GM19035 (cell line): ENCODE results near the gene ATP7A.
"Not testable (repeated sequence)": the region's sequence is repeated elsewhere in the genome, so short reads cannot be mapped to it uniquely, and the experiment has no call there.

Experiments used
- ATAC-seq: cut with Tn5 transposase; IDR thresholded peaks from one replicate; pipeline ENCODE4 v1.9.1; 2021; ENCODE audit not compliant: unreplicated experiment

Gene ATP7A

DNA sequence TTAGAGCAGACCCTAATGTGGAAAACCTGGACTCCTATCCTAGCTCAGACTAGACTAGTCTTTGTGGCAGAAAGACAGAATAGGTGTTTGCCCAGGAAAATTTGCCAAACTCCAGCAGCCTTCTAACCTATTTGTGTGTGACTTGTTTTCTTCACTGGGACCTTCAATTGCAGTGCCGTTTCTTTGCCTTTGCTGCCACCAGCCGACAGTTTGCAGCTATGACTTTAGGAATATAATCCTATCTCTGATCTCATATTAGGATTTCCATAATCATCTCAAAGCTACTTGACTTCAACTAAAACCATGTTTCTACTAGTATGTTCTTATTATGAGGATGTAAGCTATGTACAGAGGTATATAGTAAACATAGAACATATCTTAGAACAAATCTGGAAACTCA lies 119.2 kb downstream of the ATP7A start:
- no peak for ATAC-seq

DNA sequence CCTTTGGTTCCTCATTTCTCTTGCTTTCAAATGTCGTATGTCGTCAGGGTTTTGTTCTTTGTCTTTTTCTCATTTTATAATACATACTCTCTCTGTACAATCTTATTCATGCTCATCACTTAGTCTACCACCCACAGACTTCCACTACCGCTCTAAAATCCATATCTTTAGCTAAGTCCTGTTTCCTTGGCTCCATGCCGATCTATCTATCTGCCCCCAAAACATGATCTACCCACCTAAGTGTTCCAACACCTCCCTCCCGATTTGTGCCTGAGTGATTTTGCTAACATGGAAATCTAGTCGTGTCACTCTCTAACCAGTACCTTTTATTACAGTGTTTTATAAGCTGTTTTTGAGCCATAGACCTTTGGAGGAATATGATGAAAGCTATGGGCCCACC lies 124.6 kb downstream of the ATP7A start:
- ATAC-seq: no peak

DNA sequence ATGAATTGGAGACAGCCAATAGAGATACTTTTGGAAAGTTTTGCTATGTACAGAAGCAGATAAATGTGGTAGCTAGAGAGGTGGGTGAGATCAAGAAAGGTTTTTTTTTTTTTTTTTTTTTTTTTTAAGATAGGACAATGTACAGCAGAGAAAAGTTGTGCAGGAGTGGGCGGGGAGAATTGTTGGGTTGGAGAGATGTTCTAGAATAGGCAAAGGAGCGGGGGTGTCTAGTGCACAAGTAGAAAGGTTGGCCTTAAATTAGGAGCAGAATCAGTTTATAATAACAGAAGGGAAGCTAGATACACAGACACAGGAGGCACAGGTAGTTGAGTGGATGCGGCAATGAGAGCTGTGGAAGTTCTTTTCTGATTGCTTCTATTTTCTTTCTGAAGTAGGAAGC lies 127.4 kb downstream of the ATP7A start:
- no peak for ATAC-seq

DNA sequence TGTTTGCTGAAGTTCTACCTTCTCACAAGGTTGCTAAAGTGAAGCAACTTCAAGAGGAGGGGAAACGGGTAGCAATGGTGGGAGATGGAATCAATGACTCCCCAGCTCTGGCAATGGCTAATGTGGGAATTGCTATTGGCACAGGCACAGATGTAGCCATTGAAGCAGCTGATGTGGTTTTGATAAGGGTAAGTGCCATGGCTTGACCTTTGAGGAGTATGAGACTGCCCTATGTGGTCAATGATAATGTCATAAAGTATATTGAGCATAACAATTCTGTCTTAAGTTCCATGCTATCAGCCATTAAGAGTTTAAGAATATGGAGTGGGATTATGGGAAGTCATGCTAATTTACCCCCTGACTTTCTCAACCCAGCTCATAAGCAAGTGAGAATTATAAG lies 132.1 kb downstream of the ATP7A start:
- no peak for ATAC-seq

DNA sequence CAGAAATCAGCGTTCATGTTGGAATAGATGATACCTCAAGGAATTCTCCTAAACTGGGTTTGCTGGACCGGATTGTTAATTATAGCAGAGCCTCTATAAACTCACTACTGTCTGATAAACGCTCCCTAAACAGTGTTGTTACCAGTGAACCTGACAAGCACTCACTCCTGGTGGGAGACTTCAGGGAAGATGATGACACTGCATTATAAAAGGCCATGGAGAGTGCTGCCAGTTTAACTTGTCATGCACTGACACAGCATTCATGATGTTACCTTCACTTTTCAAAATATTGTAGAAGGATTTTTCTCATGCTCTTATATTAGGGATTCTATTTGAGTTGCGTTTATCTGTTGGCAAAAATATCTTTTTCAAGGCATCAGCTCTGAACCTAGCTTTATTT lies 135.9 kb downstream of the ATP7A start:
- ATAC-seq: no peak

DNA sequence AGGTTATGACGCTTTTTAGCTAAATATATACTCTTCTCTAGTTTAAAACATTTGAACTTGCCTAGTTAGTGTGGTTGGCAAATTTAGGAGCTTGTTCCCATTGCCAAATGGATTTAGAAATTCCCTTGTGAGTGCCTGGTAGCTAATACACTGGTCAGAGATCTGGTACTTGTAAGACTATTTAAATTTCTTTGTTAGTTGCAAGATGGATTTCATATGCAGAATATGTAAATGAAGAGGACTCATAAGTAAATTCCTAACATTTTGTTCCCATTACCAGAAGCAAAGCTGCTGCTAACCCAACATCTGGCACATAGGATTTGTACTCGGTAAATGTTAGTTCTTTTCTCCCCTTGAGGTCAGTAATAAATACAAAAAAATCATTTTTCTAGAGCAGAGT lies 137.6 kb downstream of the ATP7A start:
- no peak for ATAC-seq

DNA sequence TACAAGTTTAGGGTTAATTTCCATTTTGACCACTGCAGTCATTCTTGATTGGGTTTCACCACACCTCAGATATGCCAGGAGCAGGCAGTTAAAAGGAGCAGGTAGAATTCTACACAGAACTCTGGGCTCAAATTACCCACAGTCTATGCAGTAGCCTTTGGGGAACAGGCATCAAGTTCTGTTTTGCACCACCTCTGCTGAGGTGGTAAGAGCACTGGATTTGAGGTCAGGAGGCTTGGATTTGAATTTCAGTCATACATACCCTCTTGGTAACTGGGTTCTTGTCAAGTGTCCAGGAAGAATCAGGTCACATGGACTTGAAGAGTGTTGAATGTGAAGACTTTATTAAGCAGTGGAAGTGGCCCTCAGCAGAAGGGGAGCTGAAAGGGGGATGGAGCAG lies 153.2 kb downstream of the ATP7A start:
- no peak for ATAC-seq

DNA sequence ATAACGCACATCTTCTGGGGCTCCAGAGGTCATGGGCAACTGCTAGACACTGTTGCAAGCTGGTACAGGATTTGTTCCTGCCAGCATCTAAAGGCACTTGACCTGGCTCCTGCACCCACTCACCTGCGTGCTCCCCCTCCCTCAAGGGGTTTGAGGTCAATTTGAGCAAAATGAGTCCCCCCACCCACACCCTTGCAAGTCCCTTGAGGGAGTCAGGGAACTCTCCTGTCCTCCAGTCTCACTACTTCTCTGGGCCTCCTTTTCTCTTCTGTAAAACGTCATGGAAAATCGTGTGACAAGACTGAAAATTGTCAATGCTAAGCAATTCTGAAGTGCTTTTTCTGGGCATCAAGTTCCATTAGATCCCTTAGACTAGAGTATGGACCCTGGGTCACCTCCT lies 153.7 kb downstream of the ATP7A start:
- ATAC-seq: no peak

DNA sequence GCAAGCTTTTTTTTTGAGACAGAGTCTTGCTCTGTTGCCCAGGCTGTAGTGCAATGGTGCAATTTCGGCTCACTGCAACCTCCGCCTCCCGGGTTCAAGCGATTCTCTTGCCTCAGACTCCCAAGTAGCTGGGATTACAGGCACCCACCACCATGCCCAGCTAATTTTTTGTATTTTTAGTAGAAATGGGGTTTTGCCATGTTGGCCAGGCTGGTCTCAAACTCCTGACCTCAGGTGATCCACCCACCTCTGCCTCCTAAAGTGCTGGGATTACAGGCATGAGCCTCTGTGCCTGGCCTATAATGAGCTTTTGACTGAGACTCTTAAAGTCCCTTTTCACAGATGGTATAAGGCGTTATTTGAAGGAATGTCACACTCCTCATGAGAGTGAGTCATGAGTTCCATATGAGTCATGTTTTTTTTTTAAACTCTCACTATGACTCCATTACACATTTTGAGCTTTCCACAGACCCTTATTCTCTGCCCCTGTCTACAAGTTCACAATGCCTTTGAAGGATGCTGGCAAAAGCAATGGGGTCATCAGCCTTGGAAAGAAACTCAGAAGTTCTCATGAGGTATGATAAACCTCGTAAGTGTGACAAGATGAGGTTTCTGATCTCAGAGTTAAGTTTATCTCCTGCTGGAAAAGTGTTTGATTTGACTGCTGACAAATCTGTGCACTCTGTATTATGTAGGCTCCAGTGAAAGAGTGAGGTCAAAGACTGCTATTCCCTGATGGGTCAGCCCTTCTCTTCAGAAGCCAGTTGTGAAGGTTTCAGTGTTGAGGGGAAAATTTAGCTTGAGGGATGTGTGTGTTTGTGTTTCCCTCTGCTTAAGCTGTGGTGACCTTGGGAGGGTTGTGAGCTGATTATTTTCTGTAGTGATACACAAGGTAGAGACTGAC lies 154.5 kb downstream of the ATP7A start:
- peak; percentile 89 for ATAC-seq

DNA sequence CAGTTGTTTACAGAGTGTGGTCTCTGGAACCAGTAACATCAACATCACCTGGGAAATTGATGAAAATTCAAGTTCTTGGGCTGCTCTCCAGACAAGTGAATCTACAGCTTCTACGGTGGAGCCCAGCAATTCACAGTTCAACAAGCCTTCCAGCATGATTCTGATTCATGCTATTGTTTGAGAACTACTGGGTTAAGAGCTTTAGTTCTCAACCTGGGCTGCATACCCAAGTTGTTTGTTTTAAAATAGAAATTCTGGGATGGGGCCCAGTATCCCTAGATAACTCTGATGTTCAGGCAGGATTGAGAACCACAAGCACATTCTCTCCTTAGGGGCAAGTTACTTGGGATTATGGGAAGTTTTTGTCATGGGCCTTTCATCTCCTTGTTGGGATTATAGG lies 155.6 kb downstream of the ATP7A start:
- ATAC-seq: no peak

DNA sequence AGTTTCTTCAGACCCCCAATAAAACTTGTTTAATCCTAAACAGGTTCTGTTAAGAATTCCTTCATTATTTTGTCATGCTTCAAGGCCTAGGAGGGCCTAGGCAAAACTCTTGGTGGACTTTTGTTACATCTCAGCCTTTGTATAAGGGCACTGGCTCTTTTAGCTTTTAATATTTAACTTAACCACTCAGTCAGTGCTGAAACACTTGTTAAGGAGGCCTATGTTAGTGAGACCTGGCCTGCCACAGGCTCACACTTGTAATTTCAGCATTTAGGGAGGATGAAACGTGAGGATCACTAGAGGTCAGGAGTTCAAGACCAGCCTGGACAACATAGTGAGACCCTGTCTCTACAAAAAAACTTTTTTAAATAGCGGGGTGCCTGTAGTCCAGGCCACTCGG lies 160.8 kb downstream of the ATP7A start:
- ATAC-seq: no peak

DNA sequence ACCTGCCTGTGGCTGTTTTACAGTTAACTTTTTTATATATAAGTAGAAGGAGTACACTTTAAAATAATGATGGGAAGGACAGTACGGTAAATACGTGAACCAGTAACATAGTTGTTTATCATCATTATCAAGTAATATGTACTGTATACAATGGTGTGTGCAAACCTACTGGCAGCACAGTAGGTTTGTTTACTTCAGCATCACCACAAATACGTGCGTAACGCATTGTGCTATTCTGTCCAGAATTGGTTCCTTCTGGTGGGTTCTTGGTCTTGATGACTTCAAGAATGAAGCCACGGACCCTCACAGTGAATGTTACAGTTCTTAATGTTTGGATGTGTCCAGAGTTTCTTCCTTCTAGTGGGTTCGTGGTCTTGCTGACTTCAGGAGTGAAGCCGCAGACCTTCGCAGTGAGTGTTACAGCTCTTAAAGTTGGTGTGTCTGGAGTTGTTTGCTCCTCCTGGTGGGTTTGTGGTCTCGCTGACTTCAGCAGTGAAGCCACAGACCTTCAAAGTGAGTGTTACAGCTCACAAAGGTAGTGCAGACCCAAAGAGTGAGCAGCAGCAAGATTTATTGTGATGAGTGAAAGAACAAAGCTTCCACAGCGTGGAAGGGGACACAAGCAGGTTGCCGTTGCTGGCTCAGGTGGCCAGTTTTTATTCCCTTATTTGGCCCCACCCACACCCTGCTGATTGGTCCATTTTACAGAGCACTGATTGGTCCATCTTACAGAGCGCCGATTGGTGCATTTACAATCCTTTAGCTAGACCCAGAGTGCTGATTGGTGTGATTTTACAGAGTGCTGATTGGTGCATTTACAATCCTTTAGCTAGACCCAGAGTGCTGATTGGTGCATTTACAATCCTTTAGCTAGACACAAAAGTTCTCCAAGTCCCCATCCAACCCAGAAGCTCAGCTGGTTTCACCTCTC lies 162.9 kb downstream of the ATP7A start:
- not testable (repeated sequence) for ATAC-seq

DNA sequence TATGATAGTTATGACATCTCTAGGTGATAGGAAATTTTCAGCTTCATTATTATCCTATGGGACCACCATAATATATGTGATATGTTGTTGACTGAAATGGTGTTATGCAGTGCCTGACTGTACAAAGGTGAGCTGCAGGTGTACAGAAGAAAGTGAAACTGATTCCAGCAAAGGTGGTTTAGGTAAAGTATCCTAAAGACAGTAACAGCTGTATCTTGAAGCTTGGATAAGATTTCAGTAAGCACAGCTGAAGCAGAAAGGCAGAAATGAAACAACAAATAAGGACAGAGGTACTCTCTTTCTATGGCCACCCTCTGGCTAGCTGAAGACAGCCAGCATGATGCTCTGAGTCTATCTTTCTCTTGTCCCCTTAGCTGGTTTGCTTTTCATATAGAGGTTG lies 163.6 kb downstream of the ATP7A start:
- no peak for ATAC-seq

DNA sequence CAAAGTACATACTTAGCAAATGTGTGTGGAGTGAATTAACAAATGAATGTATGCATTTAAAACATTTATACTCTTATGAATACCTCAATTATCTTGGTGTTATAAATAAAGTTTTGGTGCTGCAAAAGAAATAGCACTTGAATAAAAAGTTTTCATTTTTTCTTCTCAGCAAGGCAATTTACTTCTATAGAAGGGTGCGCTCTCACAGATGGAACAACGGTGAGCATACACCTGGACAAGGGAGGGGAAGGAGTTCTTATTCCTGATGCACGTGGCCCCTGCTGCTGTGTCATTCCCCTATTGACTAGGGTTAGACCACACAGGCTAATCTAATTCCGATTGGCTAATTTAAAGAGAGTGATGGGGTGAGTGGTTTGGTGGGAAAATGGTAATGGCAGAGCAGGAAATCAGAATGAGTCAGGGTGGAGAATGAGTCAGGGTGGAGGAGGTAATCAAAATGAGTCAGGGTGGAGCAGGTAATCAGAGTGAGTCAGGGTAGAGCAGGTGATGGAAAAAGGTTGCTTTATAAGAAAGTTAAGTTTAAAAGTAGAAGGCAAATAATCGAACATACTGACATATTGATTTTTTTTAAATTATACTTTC lies 165.4 kb downstream of the ATP7A start:
- ATAC-seq: no peak

DNA sequence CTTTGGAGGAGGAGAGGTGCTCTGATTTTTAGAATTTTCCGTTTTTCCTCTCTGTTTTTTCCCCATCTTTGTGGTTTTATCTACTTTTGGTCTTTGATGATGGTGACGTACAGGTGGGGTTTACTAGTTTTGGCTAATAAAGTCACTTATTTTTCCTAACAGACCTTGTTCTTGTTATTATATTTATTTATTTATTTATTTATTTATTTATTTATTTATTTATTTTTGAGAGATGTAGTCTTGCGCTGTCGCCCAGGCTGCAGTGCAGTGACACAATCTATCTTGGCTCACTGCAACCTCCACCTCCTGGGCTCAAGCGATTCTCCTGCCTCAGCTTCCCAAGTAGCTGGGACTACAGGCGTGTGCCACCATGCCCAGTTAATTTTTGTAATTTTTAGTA lies 170.9 kb downstream of the ATP7A start:
- ATAC-seq: not testable (repeated sequence)

DNA sequence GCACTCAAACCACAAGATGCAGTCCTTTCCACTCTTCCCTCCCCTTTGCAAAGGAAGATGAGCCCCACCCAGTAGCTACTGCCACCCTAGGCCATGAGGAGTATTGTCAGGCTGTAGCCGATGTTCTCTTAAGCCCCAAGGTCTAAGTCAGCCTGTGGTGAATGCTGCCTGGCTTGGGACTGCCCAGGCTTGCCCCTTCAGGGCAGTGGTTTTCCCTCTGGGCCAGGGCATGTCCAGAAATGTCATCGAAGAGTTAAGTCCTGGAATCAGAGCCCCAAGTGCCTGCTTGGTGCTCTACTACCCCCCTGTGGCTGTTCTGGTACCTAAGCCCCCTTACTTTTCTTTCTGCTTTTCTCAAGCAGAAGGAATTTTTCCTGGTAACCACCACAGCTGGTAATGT lies 181.8 kb downstream of the ATP7A start:
- ATAC-seq: peak; percentile 76

DNA sequence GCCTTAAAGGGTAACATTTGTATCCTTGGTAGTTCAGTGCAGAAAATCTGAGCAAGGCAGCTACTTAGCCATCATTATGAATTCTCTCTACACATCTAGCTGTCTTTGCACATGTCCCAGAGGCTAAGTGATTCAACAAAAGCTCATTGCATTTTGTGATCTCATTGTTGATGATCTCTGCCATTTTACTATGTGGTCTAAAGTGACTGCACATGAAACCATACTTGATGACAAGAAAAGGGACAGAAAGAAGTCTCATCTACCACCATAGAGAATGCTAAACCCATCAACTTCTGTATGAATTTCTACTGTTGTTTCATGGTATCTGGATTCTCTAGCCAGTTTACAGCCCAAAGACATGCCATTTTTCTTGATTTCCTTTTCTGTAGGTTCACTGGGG lies 187.6 kb downstream of the ATP7A start:
- ATAC-seq: no peak
